ENCODE results near the gene SLC25A27.

Gene SLC25A27

GRCh38 chr6:46720401-46720800 lies 67.6 kb downstream of the SLC25A27 start:
- in situ Hi-C loops (cut with MboI; ENCODE audit: low sequenced_read_pairs, unreplicated experiment): no loop called here
- no peak for TF ChIP-seq CTCF (IDR thresholded peaks at IDR 0.05; ENCODE audit: borderline replicate concordance, control extremely low read depth, extremely low read depth, insufficient read depth, missing control alignments)
- no peak for DNase-seq (ENCODE audit: low spot score)

Data from GM13976 (cell line).